NCI-H524 (cell line): ENCODE data around the gene CD63.

Experiments used
- DNase-seq, 2 experiments: peaks; one replicate each; lab custom pipeline; 2025; lab: John Stamatoyannopoulos, UW

CD63 gene

GRCh38 chr12:55704824-55705718, 23.7 kb downstream of the CD63 start:
- DNase-seq, result no peak

- DNase-seq, result peak; percentile 8 to 28
Measured at GRCh38 chr12:55703901-55704761, 24.7 kb downstream of the CD63 start.

- DNase-seq, result no peak
Measured at GRCh38 chr12:55703288-55703687, 25.5 kb downstream of the CD63 start.

GRCh38 chr12:55702861-55703260, 25.9 kb downstream of the CD63 start:
- DNase-seq, result no peak

- DNase-seq, result no peak
Measured at GRCh38 chr12:55700255-55701018, 28.4 kb downstream of the CD63 start.

- no peak for DNase-seq
Measured at GRCh38 chr12:55699471-55700055, 29.2 kb downstream of the CD63 start.

GRCh38 chr12:55698965-55699364, 29.8 kb downstream of the CD63 start:
- no peak for DNase-seq

GRCh38 chr12:55698241-55698955, 30.4 kb downstream of the CD63 start:
- no peak for DNase-seq

GRCh38 chr12:55697686-55698085, 31.1 kb downstream of the CD63 start:
- no peak for DNase-seq

GRCh38 chr12:55696796-55697462, 31.9 kb downstream of the CD63 start:
- DNase-seq, result no peak

- DNase-seq, result no peak
Measured at GRCh38 chr12:55696141-55696540, 32.7 kb downstream of the CD63 start.

- no peak for DNase-seq
Measured at GRCh38 chr12:55695349-55695748, 33.5 kb downstream of the CD63 start.

GRCh38 chr12:55694651-55695050, 34.2 kb downstream of the CD63 start:
- no peak for DNase-seq

GRCh38 chr12:55694188-55694515, 34.7 kb downstream of the CD63 start:
- DNase-seq, result no peak

- DNase-seq, result no peak
Measured at GRCh38 chr12:55693323-55694187, 35.3 kb downstream of the CD63 start.

- DNase-seq, result no peak
Measured at GRCh38 chr12:55692631-55693322, 36.0 kb downstream of the CD63 start.

GRCh38 chr12:55688716-55689655, 39.8 kb downstream of the CD63 start:
- DNase-seq, result no peak

GRCh38 chr12:55687746-55688145, 41.1 kb downstream of the CD63 start:
- DNase-seq, result no peak
